Right lobe of liver (tissue), 6 donors: ENCODE results near the gene KCNG4. TPM values are rescaled to one million over a fixed set of nuclear protein-coding genes. Genes with fewer than 3 reads are reported as not detected.
A peak's percentile ranks its signal among the peaks of the same experiment; 100 is the strongest.

Source experiments
- ATAC-seq, 4 donors: fragments of 200-7000 bp; cut with Tn5 transposase; one replicate each; pipeline ENCODE4 v1.9.1; 2020; ENCODE audit warnings: mild to moderate bottlenecking in 4 of 4, moderate library complexity in 4 of 4
- DNase-seq, 3 donors: peaks; one replicate each; pipeline ENCODE4 v3.0.0-alpha.2; 2020
- H3K27ac ChIP-seq, 3 donors: fragments of 200-600 bp; one replicate each; pipeline ENCODE4 v1.8.0; 2022
- H3K27me3 ChIP-seq, 2 donors: fragments of 200-600 bp; one replicate each; pipeline ENCODE4 v1.8.0; 2022
- H3K36me3 ChIP-seq, 4 donors: fragments of 200-600 bp; sonication (generic) in 1 of 4; one replicate each; pipeline versions ENCODE4 v1.5.1 to v1.8.0; 2017 to 2022; ENCODE audit warnings: control low read depth in 1 of 4
- H3K4me1 ChIP-seq, 4 donors: fragments of 200-600 bp; sonication (generic) in 1 of 4; one replicate each; pipeline versions ENCODE4 v1.5.1 to v1.8.0; 2017 to 2022; ENCODE audit warnings: control low read depth in 1 of 4
- H3K4me3 ChIP-seq, 3 donors: fragments of 200-600 bp; one replicate each; pipeline ENCODE4 v1.8.0; 2022
- H3K9me3 ChIP-seq, 4 donors: fragments of 200-600 bp; sonication (generic) in 1 of 4; one replicate each; pipeline versions ENCODE4 v1.5.1 to v1.8.0; 2017 to 2022; ENCODE audit warnings: control low read depth in 1 of 4
- CTCF ChIP-seq, 4 donors: fragments of 200-600 bp in 3 of 4; fragments of 450-650 bp in 1 of 4; IDR thresholded peaks; one replicate each; pipeline versions ENCODE4 v1.5.1 to v1.8.0; 2016 to 2022; ENCODE audit warnings: antibody characterized with exemption in 4 of 4, mild to moderate bottlenecking in 2 of 4
- POLR2A ChIP-seq: fragments of 450-650 bp; IDR thresholded peaks from one replicate; pipeline ENCODE4 v1.6.1; 2017; ENCODE audit warnings: antibody characterized with exemption, mild to moderate bottlenecking
- WGBS: methylation state at CpG from one replicate; pipeline ENCODE4 v1.1.6; 2018; ENCODE audit warnings: low coverage, low lambda C conversion rate; ENCODE audit not compliant: insufficient coverage; ENCODE audit errors: missing lambda C conversion rate; 5-methylcytosine and 5-hydroxymethylcytosine counted together
- intact Hi-C, 2 donors: fragments of 100-400 bp; cut with DNase I; formaldehyde crosslinking; loops; one replicate each; pipeline versions ENCODE4 v1.11.2 to v1.14.1; 2022
- total RNA-seq, 6 experiments: library from RNA; depleted of rRNA in 2 of 6; stranded (reverse); fragments of >200 nt in 2 of 6; fragmentation: NEBNext Ultra II Directional in 3 of 6; extraction: Animal tissue kit (Norgen Biotek cat#: 25700) in 3 of 6; gene quantifications; one replicate each; pipeline versions ENCODE4 v1.1.0 to v1.2.4, GENCODE V29; 2016 to 2023
- donor health status: DM: no; HTN: yes; CAD: no.
- donor health status: DM: no; HTN: no; CAD: no.
- donor health status: DM: no; HTN: no; CAD: no.
- donor health status: DM: no; HTN: yes; CAD: no.
- donor health status: DM: no; HTN: yes; CAD: no.

KCNG4 gene
- total RNA-seq, 6 experiments from 2014 or later: not detected

GRCh38 chr16:84270531-84270930 lies 30.7 kb upstream of the KCNG4 start:
- ATAC-seq: no peak
- DNase-seq: peak in 1 of 3 donors; percentile 26
- TF ChIP-seq CTCF (IDR thresholded peaks at IDR 0.05): no peak
- TF ChIP-seq POLR2A: no peak
- H3K9me3 ChIP-seq: no peaks in the 10 kb centered on the region
- 82% methylated on average over 4 of the region's 10 CpGs for WGBS
- H3K27ac ChIP-seq: no peak overlapping the region
- H3K4me3 ChIP-seq: no peak overlapping the region
- no peaks in the 10 kb centered on the region for H3K4me1 ChIP-seq
- no peaks in the 10 kb centered on the region for H3K27me3 ChIP-seq
- intact Hi-C loops: no loop called here
- no peaks in the 10 kb centered on the region for H3K36me3 ChIP-seq

- no peak for ATAC-seq
- WGBS: 61% methylated on average over 7 of the region's 9 CpGs
- intact Hi-C loops: no loop called here
These were observed 30.3 kb upstream of the KCNG4 start for GRCh38 chr16:84270071-84270470.

GRCh38 chr16:84268291-84269040 lies 28.7 kb upstream of the KCNG4 start:
- DNase-seq: no peak
- no peak overlapping the region for H3K4me3 ChIP-seq

More at GRCh38 chr16:84270071-84270470, 30.3 kb upstream of the KCNG4 start:
- Histone ChIP-seq H3K4me1 (no peaks in the 10 kb centered on the region), H3K27ac (no peak overlapping the region), H3K27me3 (no peaks in the 10 kb centered on the region), H3K9me3 (no peaks in the 10 kb centered on the region), H3K36me3 (no peaks in the 10 kb centered on the region), H3K4me3 (no peak overlapping the region)
- TF ChIP-seq POLR2A (no peak), CTCF (IDR thresholded peaks at IDR 0.05) (no peak)
- DNase-seq: peak in 1 of 3 donors; percentile 46

GRCh38 chr16:84267380-84267779 lies 27.6 kb upstream of the KCNG4 start:
- TF ChIP-seq POLR2A (no peak), CTCF (IDR thresholded peaks at IDR 0.05) (no peak)
- no peak overlapping the region for H3K27ac ChIP-seq
- H3K36me3 ChIP-seq: no peaks in the 10 kb centered on the region
- ATAC-seq (no peak), DNase-seq (no peak)
- H3K4me1 ChIP-seq: no peaks in the 10 kb centered on the region
- WGBS: 67% methylated on average over 2 of the region's 4 CpGs
- intact Hi-C loops: no loop called here
- H3K9me3 ChIP-seq: no peaks in the 10 kb centered on the region
- no peak overlapping the region for H3K4me3 ChIP-seq
- no peaks in the 10 kb centered on the region for H3K27me3 ChIP-seq

More at GRCh38 chr16:84268291-84269040, 28.7 kb upstream of the KCNG4 start:
- intact Hi-C loops: no loop called here
- H3K27me3 ChIP-seq: no peaks in the 10 kb centered on the region
- no peak overlapping the region for H3K27ac ChIP-seq
- no peaks in the 10 kb centered on the region for H3K9me3 ChIP-seq
- H3K36me3 ChIP-seq: no peaks in the 10 kb centered on the region
- ATAC-seq: no peak
- no peaks in the 10 kb centered on the region for H3K4me1 ChIP-seq
- WGBS: 48% methylated on average over 18 of the region's 18 CpGs
- TF ChIP-seq CTCF (IDR thresholded peaks at IDR 0.05) (no peak), POLR2A (no peak)
